HepG2 (cell line): Measurements from ENCODE around the gene HMGN1. TPM values are rescaled to one million over a fixed set of nuclear protein-coding genes. Genes with fewer than 3 reads are reported as not detected.

Source experiments
- ARNTL ChIP-seq: sonication (generic); formaldehyde crosslinking; IDR thresholded peaks from 2 replicates; pipeline ENCODE4 v1.4.0; 2020; ENCODE audit warnings: mild to moderate bottlenecking, missing genetic modification reagents
- EEA1 ChIP-seq: sonication (generic); formaldehyde crosslinking; IDR thresholded peaks from 2 replicates; pipeline ENCODE4 v1.5.1; 2020; ENCODE audit warnings: mild to moderate bottlenecking, missing genetic modification reagents, borderline replicate concordance
- FOXO1 ChIP-seq: sonication (generic); formaldehyde crosslinking; IDR thresholded peaks from 2 replicates; pipeline ENCODE4 v1.4.0; 2020; ENCODE audit warnings: missing genetic modification reagents
- GMEB1 ChIP-seq: sonication (generic); formaldehyde crosslinking; IDR thresholded peaks from 2 replicates; pipeline ENCODE4 v1.5.1; 2020; ENCODE audit warnings: missing genetic modification reagents, mild to moderate bottlenecking, borderline replicate concordance
- HINFP ChIP-seq: sonication (generic); formaldehyde crosslinking; IDR thresholded peaks from 2 replicates; pipeline ENCODE4 v1.4.0; 2020; ENCODE audit warnings: low read depth, mild to moderate bottlenecking, missing genetic modification reagents
- HMG20B ChIP-seq: conservative IDR thresholded peaks from 2 replicates; pipeline ENCODE4 v1.6.1; 2016; ENCODE audit warnings: missing genetic modification reagents, missing compliant biosample characterization
- HNF4A ChIP-seq: sonication (generic); formaldehyde crosslinking; IDR thresholded peaks from 2 replicates; pipeline ENCODE4 v1.4.0; 2020; ENCODE audit warnings: missing genetic modification reagents
- MIER2 ChIP-seq: IDR thresholded peaks from 2 replicates; pipeline ENCODE4 v1.6.1; 2016; ENCODE audit warnings: missing biosample characterization, missing genetic modification reagents
- PHF5A ChIP-seq: IDR thresholded peaks from one replicate; pipeline ENCODE4 v1.6.1; 2018; ENCODE audit warnings: low read depth, missing genetic modification reagents; ENCODE audit not compliant: unreplicated experiment
- PITX1 ChIP-seq: sonication (generic); formaldehyde crosslinking; IDR thresholded peaks from 2 replicates; pipeline ENCODE4 v1.5.1; 2020; ENCODE audit warnings: mild to moderate bottlenecking, missing genetic modification reagents
- SKI ChIP-seq: fragments of 450-650 bp; IDR thresholded peaks from one replicate; pipeline ENCODE4 v1.6.1; 2018; ENCODE audit warnings: mild to moderate bottlenecking; ENCODE audit not compliant: partially characterized antibody
- SRY ChIP-seq: sonication (generic); formaldehyde crosslinking; IDR thresholded peaks from 2 replicates; pipeline ENCODE4 v1.8.0; 2022; ENCODE audit warnings: mild to moderate bottlenecking, missing genetic modification reagents
- TBX3 ChIP-seq: fragments of 450-650 bp; IDR thresholded peaks from 2 replicates; pipeline ENCODE4 v1.6.1; 2017; ENCODE audit warnings: antibody characterized with exemption, mild to moderate bottlenecking, inconsistent platforms, borderline replicate concordance
- TGIF2 ChIP-seq: IDR thresholded peaks from 2 replicates; pipeline ENCODE4 v1.6.1; 2016; ENCODE audit warnings: control low read depth, missing compliant biosample characterization
- ZBTB20 ChIP-seq: sonication (generic); formaldehyde crosslinking; IDR thresholded peaks from 2 replicates; pipeline ENCODE4 v1.8.1; 2023; ENCODE audit warnings: missing genetic modification reagents, low read depth, mild to moderate bottlenecking, borderline replicate concordance
- ZFP37 ChIP-seq: sonication (generic); formaldehyde crosslinking; IDR thresholded peaks from 2 replicates; pipeline ENCODE4 v1.4.0; 2020; ENCODE audit warnings: missing genetic modification reagents, borderline replicate concordance
- ZFP62 ChIP-seq: sonication (generic); formaldehyde crosslinking; IDR thresholded peaks from 2 replicates; pipeline ENCODE4 v1.4.0; 2020; ENCODE audit warnings: missing genetic modification reagents
- ZMYM4 ChIP-seq: sonication (generic); formaldehyde crosslinking; IDR thresholded peaks from 2 replicates; pipeline ENCODE4 v1.8.1; 2023; ENCODE audit warnings: mild to moderate bottlenecking, missing genetic modification reagents
- ZNF136 ChIP-seq: sonication (generic); formaldehyde crosslinking; IDR thresholded peaks from 2 replicates; pipeline ENCODE4 v1.8.1; 2022; ENCODE audit warnings: low read depth, mild to moderate bottlenecking, moderate library complexity, missing genetic modification reagents
- ZNF20 ChIP-seq: sonication (generic); formaldehyde crosslinking; IDR thresholded peaks from 2 replicates; pipeline ENCODE4 v1.4.0; 2020; ENCODE audit warnings: mild to moderate bottlenecking, moderate library complexity, missing genetic modification reagents
- ZNF264 ChIP-seq: sonication (generic); formaldehyde crosslinking; IDR thresholded peaks from 2 replicates; pipeline ENCODE4 v1.4.0; 2020; ENCODE audit warnings: missing genetic modification reagents
- ZNF337 ChIP-seq: sonication (generic); formaldehyde crosslinking; IDR thresholded peaks from 2 replicates; pipeline ENCODE4 v1.5.1; 2020; ENCODE audit warnings: missing genetic modification reagents, low read depth, mild to moderate bottlenecking, borderline replicate concordance
- ZNF513 ChIP-seq: sonication (generic); formaldehyde crosslinking; conservative IDR thresholded peaks from 2 replicates; pipeline ENCODE4 v1.5.0; 2020; ENCODE audit warnings: missing genetic modification reagents
- ZNF816 ChIP-seq: sonication (generic); formaldehyde crosslinking; IDR thresholded peaks from 2 replicates; pipeline ENCODE4 v1.8.0; 2022; ENCODE audit warnings: missing genetic modification reagents, mild to moderate bottlenecking, borderline replicate concordance
- ZSCAN12 ChIP-seq: sonication (generic); formaldehyde crosslinking; IDR thresholded peaks from 2 replicates; pipeline ENCODE4 v1.9.0; 2021; ENCODE audit warnings: mild to moderate bottlenecking, missing genetic modification reagents
- polyA plus RNA-seq, 8 experiments: library from polyadenylated mRNA; depleted of rRNA in 3 of 8; stranded (reverse) in 7 of 8; unstranded in 1 of 8; fragments of >200 nt; fragmentation: Illumina TruSeq in 4 of 8; extraction: Trizol in 4 of 8; gene quantifications; 2 replicates each; pipeline versions ENCODE4 v1.2.1 to v1.2.3, GENCODE V29; 2011 to 2016; ENCODE audit warnings: low read depth in 4 of 8, missing spikeins in 1 of 8, mixed read lengths in 1 of 8; ENCODE audit not compliant: insufficient read depth in 1 of 8
- total RNA-seq, 5 experiments: library from RNA; depleted of rRNA; stranded (reverse); fragments of >200 nt; fragmentation: Illumina TruSeq; extraction: Trizol; gene quantifications; 2 replicates each; pipeline ENCODE4 v1.2.3, GENCODE V29; 2016; ENCODE audit warnings: low read depth in 1 of 5
- TF ChIP-seq, protein P1 (sequence below): IDR thresholded peaks from 2 replicates; pipeline ENCODE4 v1.6.1; 2016; ENCODE audit warnings: low read depth, borderline replicate concordance

The HMGN1 gene
- total and polyA plus RNA-seq, 2 of the 13 experiments (the other 11 are each of a cell fraction or from before 2014, with no cell fraction given): 104 to 286 TPM

DNA sequence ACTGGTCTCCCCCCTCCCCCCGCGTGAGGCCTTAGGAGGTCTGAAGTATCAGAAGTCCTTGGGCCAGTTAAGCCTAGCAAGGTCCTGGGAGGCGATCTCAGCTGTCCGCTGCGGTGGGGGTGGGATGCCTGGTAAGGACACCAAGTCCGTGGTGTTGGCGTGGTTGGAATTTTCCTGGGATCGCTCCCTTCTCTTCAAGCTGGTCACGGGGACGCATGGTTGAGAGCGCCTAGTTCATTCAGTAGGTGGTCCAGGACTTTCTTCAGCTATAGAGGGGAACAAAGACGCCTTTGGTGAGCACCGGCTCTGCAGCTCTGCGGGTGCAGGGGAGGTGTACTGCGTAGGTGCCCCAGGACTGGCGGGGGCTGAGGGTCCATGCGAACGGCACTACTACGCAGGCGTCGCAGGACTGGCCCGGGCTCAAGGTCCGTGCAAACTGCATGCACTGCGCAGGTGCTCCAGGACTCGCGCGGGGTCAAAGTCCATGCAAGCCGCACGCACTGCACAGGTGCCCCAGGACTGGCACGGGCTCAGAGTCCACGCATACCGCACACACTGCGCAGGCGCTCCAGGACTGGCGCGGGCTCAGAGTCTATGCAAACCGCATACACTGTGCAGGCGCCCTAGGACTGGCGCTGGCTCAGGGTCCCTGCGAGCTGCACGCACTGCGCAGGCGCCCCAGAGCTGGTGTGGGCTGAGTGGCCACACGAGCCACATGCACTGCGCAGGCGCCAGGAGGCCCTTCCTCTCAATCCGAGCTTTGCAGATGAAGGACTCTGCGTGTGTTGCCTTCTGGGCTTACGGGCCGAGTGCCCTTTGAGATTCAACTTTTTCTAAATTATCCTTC is 36.6 kb upstream of the HMGN1 start (continued):
- TF ChIP-seq SKI: no peak
- no peak for TF ChIP-seq TBX3
- TF ChIP-seq, protein P1, sequence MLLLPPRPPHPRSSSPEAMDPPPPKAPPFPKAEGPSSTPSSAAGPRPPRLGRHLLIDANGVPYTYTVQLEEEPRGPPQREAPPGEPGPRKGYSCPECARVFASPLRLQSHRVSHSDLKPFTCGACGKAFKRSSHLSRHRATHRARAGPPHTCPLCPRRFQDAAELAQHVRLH: no peak
- TF ChIP-seq TGIF2 (CRISPR knock-in tag): no peak
- TF ChIP-seq MIER2 (CRISPR knock-in tag): peak; percentile 58; the same call in 1 of the 2 replicates
- no peak for TF ChIP-seq ZNF136 (CRISPR knock-in tag)
- TF ChIP-seq PHF5A (CRISPR knock-in tag): peak; percentile 24
- 0 out of 2 replicates have a peak, but pooled peaks have one; percentile 40 for TF ChIP-seq ZNF264 (CRISPR knock-in tag)
- no peak for TF ChIP-seq SRY
- TF ChIP-seq ZFP62 (CRISPR knock-in tag): no peak
- no peak for TF ChIP-seq ZNF816 (CRISPR knock-in tag)
- peak; percentile 56; the same call in 1 of the 2 replicates for TF ChIP-seq HINFP (CRISPR knock-in tag)
- peak; percentile 68; the same call in 1 of the 2 replicates for TF ChIP-seq ZBTB20 (CRISPR knock-in tag)
- TF ChIP-seq ZNF337 (CRISPR knock-in tag): no peak
- TF ChIP-seq ZNF20 (CRISPR knock-in tag): no peak
- peak; percentile 77; the same call in 1 of the 2 replicates for TF ChIP-seq ARNTL (CRISPR knock-in tag)
- peak; percentile 30; the same call in 1 of the 2 replicates for TF ChIP-seq FOXO1 (CRISPR knock-in tag)
- 0 out of 2 replicates have a peak, but pooled peaks have one; percentile 49 for TF ChIP-seq PITX1 (CRISPR knock-in tag)
- TF ChIP-seq HMG20B: no peak
- no peak for TF ChIP-seq ZSCAN12 (CRISPR knock-in tag)
- TF ChIP-seq HNF4A (CRISPR knock-in tag): peak; percentile 100
- TF ChIP-seq ZMYM4 (CRISPR knock-in tag): peak; percentile 67
- peak; percentile 78; the same call in 1 of the 2 replicates for TF ChIP-seq GMEB1 (CRISPR knock-in tag)
- no peak for TF ChIP-seq ZNF513 (CRISPR knock-in tag)
- TF ChIP-seq EEA1 (CRISPR knock-in tag): no peak
- TF ChIP-seq ZFP37 (CRISPR knock-in tag): peak; percentile 60; the same call in 1 of the 2 replicates
